K562 (cell line): ENCODE measurements around the gene PARD6A. TPM values are rescaled to one million over a fixed set of nuclear protein-coding genes. Genes with fewer than 3 reads are reported as not detected.

Source experiments
- ARID3A ChIP-seq: IDR thresholded peaks from 2 replicates; pipeline ENCODE4 v1.6.1; 2012; ENCODE audit warnings: low read depth, low read length, improper control_type of control experiment, borderline replicate concordance
- C11orf30 ChIP-seq: fragments of 450-650 bp; IDR thresholded peaks from 2 replicates; pipeline ENCODE4 v1.6.1; 2016; ENCODE audit warnings: low read depth, mild to moderate bottlenecking
- CHD4 ChIP-seq: fragments of 200-600 bp; sonication (generic); IDR thresholded peaks from 3 replicates; pipeline ENCODE4 v1.6.1; 2012; ENCODE audit warnings: low read depth, mild to moderate bottlenecking, mixed read lengths, low read length, inconsistent platforms; ENCODE audit not compliant: insufficient read depth, insufficient replicate concordance, poor library complexity, severe bottlenecking
- CREB1 ChIP-seq, 2 experiments: sonication (generic) in 1 of 2; formaldehyde crosslinking in 1 of 2; IDR thresholded peaks; 2 replicates each; pipeline versions ENCODE4 v1.6.1 to v1.8.0; 2012 to 2022; ENCODE audit warnings: inconsistent platforms in 1 of 2, mild to moderate bottlenecking in 1 of 2, missing genetic modification reagents in 1 of 2, moderate library complexity in 1 of 2
- CTCF ChIP-seq, 3 experiments: IDR thresholded peaks in 2 of 3; conservative IDR thresholded peaks in 1 of 3; 2 replicates each; pipeline ENCODE4 v1.5.1; 2011 to 2012; ENCODE audit warnings: low read length in 3 of 3, mild to moderate bottlenecking in 3 of 3, control low read depth in 2 of 3, improper control_type of control experiment in 1 of 3, inconsistent platforms in 1 of 3, low read depth in 1 of 3, mixed read lengths in 1 of 3, moderate library complexity in 1 of 3; ENCODE audit not compliant: insufficient read depth in 2 of 3
- DIDO1 ChIP-seq: fragments of 450-650 bp; IDR thresholded peaks from 2 replicates; pipeline ENCODE4 v1.6.1; 2016; ENCODE audit warnings: low read depth, missing biosample characterization, missing genetic modification characterization
- FIP1L1 ChIP-seq: fragments of 200-400 bp; formaldehyde crosslinking; IDR thresholded peaks from 2 replicates; pipeline ENCODE4 v1.6.1; 2018; ENCODE audit warnings: mild to moderate bottlenecking, low read depth, low read length; ENCODE audit not compliant: poor library complexity, severe bottlenecking
- HDAC3 ChIP-seq: fragments of 450-650 bp; IDR thresholded peaks from 2 replicates; pipeline ENCODE4 v1.6.1; 2018; ENCODE audit warnings: borderline replicate concordance, mild to moderate bottlenecking, moderate library complexity; ENCODE audit not compliant: partially characterized antibody
- HIVEP1 ChIP-seq: fragments of 250-450 bp; sonication (Bioruptor Pico); IDR thresholded peaks from 2 replicates; pipeline ENCODE4 v1.4.0; 2020; ENCODE audit warnings: mild to moderate bottlenecking
- MAX ChIP-seq: sonication (generic); formaldehyde crosslinking; IDR thresholded peaks from 2 replicates; pipeline ENCODE4 v1.9.0; 2022; ENCODE audit warnings: mild to moderate bottlenecking, missing genetic modification reagents
- MCM3 ChIP-seq: fragments of 450-650 bp; IDR thresholded peaks from 2 replicates; pipeline ENCODE4 v1.6.1; 2016
- NFIX ChIP-seq: fragments of 250-450 bp; sonication (Bioruptor Pico); IDR thresholded peaks from 2 replicates; pipeline ENCODE4 v1.4.0; 2020; ENCODE audit warnings: low read depth, mild to moderate bottlenecking, moderate library complexity
- OTX1 ChIP-seq: fragments of 450-650 bp; formaldehyde crosslinking; IDR thresholded peaks from 2 replicates; pipeline ENCODE4 v1.4.0; 2022; ENCODE audit warnings: mild to moderate bottlenecking
- PRPF4 ChIP-seq: fragments of 200-400 bp; formaldehyde crosslinking; IDR thresholded peaks from one replicate; pipeline ENCODE4 v1.6.1; 2017; ENCODE audit warnings: low read length, low read depth, mild to moderate bottlenecking; ENCODE audit not compliant: insufficient read depth, poor library complexity, severe bottlenecking
- SAFB2 ChIP-seq: fragments of 200-400 bp; formaldehyde crosslinking; IDR thresholded peaks from 2 replicates; pipeline ENCODE4 v1.6.1; 2018; ENCODE audit warnings: borderline replicate concordance, low read length, low read depth, moderate library complexity; ENCODE audit not compliant: severe bottlenecking
- SIN3B ChIP-seq: fragments of 450-650 bp; IDR thresholded peaks from 2 replicates; pipeline ENCODE4 v1.6.1; 2017; ENCODE audit warnings: low read depth, mild to moderate bottlenecking, moderate library complexity
- SMC3 ChIP-seq: conservative IDR thresholded peaks from 2 replicates; pipeline ENCODE4 v1.6.1; 2011; ENCODE audit warnings: low read depth, low read length, improper control_type of control experiment; ENCODE audit not compliant: insufficient read depth
- ZC3H4 ChIP-seq: sonication (generic); formaldehyde crosslinking; IDR thresholded peaks from 2 replicates; pipeline ENCODE4 v1.9.0; 2021; ENCODE audit warnings: missing genetic modification reagents, borderline replicate concordance
- ZMIZ1 ChIP-seq, 2 experiments: fragments of 150-350 bp in 1 of 2; IDR thresholded peaks; 2 replicates each; pipeline ENCODE4 v1.6.1; 2012 to 2016; ENCODE audit warnings: low read depth in 2 of 2, low read length in 2 of 2, mild to moderate bottlenecking in 1 of 2, moderate library complexity in 1 of 2
- ZNF324 ChIP-seq: fragments of 250-450 bp; sonication (Bioruptor Pico); IDR thresholded peaks from 2 replicates; pipeline ENCODE4 v1.4.0; 2020; ENCODE audit warnings: mild to moderate bottlenecking
- polyA plus RNA-seq, 8 experiments: library from polyadenylated mRNA; depleted of rRNA in 4 of 8; stranded (reverse) in 5 of 8; unstranded in 3 of 8; fragments of >200 nt; fragmentation: Nextera tagmentation in 2 of 8; fragmentation: Illumina TruSeq in 1 of 8; extraction: Ambion mirVana in 2 of 8; extraction: Trizol in 1 of 8; gene quantifications; 2 replicates each; pipeline versions ENCODE4 v1.2.1 to v1.2.3, GENCODE V29; 2011 to 2014; ENCODE audit warnings: inconsistent platforms in 1 of 8, missing spikeins in 1 of 8
- total RNA-seq, 7 experiments: library from RNA; depleted of rRNA in 6 of 7; stranded (reverse); fragments of >200 nt in 6 of 7; fragmentation: Illumina TruSeq in 2 of 7; extraction: Trizol in 2 of 7; gene quantifications; 2 replicates each; pipeline versions ENCODE4 v1.2.1 to v1.2.3, GENCODE V29; 2011 to 2021; ENCODE audit warnings: low replicate concordance in 1 of 7

Gene PARD6A
- total and polyA plus RNA-seq, 9 of the 15 experiments (the other 6 are each of a cell fraction or from before 2014, with no cell fraction given), result 0.04 to 2.0 (median 0.44) TPM

- no peak for TF ChIP-seq OTX1 (CRISPR knock-in tag)
- TF ChIP-seq SIN3B, result 0 out of 2 replicates have a peak, but pooled peaks have one; percentile 20
- no peak for TF ChIP-seq ZNF324 (CRISPR knock-in tag)
- TF ChIP-seq ZMIZ1 (IDR thresholded peaks at IDR 0.05; ENCODE audit: low read depth in 2 of 2, low read length in 2 of 2), result no peak
- TF ChIP-seq DIDO1, result no peak
- TF ChIP-seq HDAC3, result no peak
- TF ChIP-seq ZC3H4 (CRISPR knock-in tag), result no peak
- no peak for TF ChIP-seq MCM3
- TF ChIP-seq CTCF (IDR thresholded peaks at IDR 0.05 in 2 of 3, conservative IDR thresholded peaks at IDR 0.05 in 1 of 3; ENCODE audit: insufficient read depth in 2 of 3, low read depth in 1 of 3, low read length in 3 of 3), result 0 out of 6 replicates have a peak, but pooled peaks of 1 of the 3 experiments have one; percentile 14
- no peak for TF ChIP-seq SAFB2
- TF ChIP-seq HIVEP1, result no peak
- TF ChIP-seq PRPF4, result no peak
- TF ChIP-seq CREB1 (IDR thresholded peaks at IDR 0.05), result no peak
- no peak for TF ChIP-seq CREB1 (CRISPR knock-in tag; IDR thresholded peaks at IDR 0.05)
- TF ChIP-seq SMC3, result no peak
- no peak for TF ChIP-seq C11orf30
- no peak for TF ChIP-seq ARID3A
- no peak for TF ChIP-seq NFIX (CRISPR knock-in tag)
- TF ChIP-seq MAX (CRISPR knock-in tag), result peak; percentile 38; the same call in 1 of the 2 replicates
- no peak for TF ChIP-seq CHD4
- TF ChIP-seq FIP1L1, result no peak
Observed at GRCh38 chr16:67653128-67653788, 7.5 kb upstream of the PARD6A start (continued).
